Measurements from ENCODE around the gene ENPP1. TPM values are rescaled to one million over a fixed set of nuclear protein-coding genes. Genes with fewer than 3 reads are reported as not detected.
"Not testable (repeated sequence)": the region's sequence is repeated elsewhere in the genome, so short reads cannot be mapped to it uniquely, and the experiment has no call there.

The ENPP1 gene
- total and polyA plus RNA-seq, 9 donors, result 5.4 to 40.7 (median 21.7) TPM

GRCh38 chr6:131897050-131897435, 89.2 kb downstream of the ENPP1 start:
- TF ChIP-seq EP300 (IDR thresholded peaks at IDR 0.05) (no peak), CTCF (IDR thresholded peaks at IDR 0.05) (no peak), POLR2A (IDR thresholded peaks at IDR 0.05) (no peak)
- no peak for DNase-seq
- H3K9me3 ChIP-seq, result no peaks in the 10 kb centered on the region
- intact Hi-C loops (cut with DNase I), result no loop called here
- WGBS, 3 donors, result 90 to 97% (median 93%) methylated on average over 4 of the region's 4 CpGs
- H3K27ac ChIP-seq, result no peak overlapping the region
- H3K27me3 ChIP-seq, result no peaks in the 10 kb centered on the region
- no peak overlapping the region for H3K4me3 ChIP-seq
- H3K4me1 ChIP-seq (ENCODE audit: insufficient read depth), result peaks cover 3% of the 10 kb centered on the region
- no peaks in the 10 kb centered on the region for H3K36me3 ChIP-seq

GRCh38 chr6:131897621-131898020, 89.8 kb downstream of the ENPP1 start:
- no peak for DNase-seq
- Histone ChIP-seq H3K27me3 (no peaks in the 10 kb centered on the region), H3K36me3 (no peaks in the 10 kb centered on the region), H3K9me3 (no peaks in the 10 kb centered on the region), H3K4me1 (ENCODE audit: insufficient read depth) (peaks cover 3% of the 10 kb centered on the region), H3K4me3 (no peak overlapping the region), H3K27ac (no peak overlapping the region)
- intact Hi-C loops (cut with DNase I), result no loop called here
- TF ChIP-seq POLR2A (IDR thresholded peaks at IDR 0.05) (no peak), CTCF (IDR thresholded peaks at IDR 0.05) (no peak), EP300 (IDR thresholded peaks at IDR 0.05) (no peak)

GRCh38 chr6:131898718-131899117, 90.9 kb downstream of the ENPP1 start:
- Histone ChIP-seq H3K4me1 (ENCODE audit: insufficient read depth) (peaks cover 3% of the 10 kb centered on the region), H3K36me3 (no peaks in the 10 kb centered on the region), H3K4me3 (no peak overlapping the region), H3K27ac (no peak overlapping the region), H3K27me3 (no peaks in the 10 kb centered on the region), H3K9me3 (no peaks in the 10 kb centered on the region)
- DNase-seq, result no peak
- WGBS, 3 donors, result 84 to 95% (median 90%) methylated on average over 1 of the region's 1 CpG
- intact Hi-C loops (cut with DNase I), result no loop called here
- TF ChIP-seq EP300 (IDR thresholded peaks at IDR 0.05), result no peak
- no peak for TF ChIP-seq CTCF (IDR thresholded peaks at IDR 0.05)
- TF ChIP-seq POLR2A (IDR thresholded peaks at IDR 0.05), result no peak

GRCh38 chr6:131900231-131900630, 92.4 kb downstream of the ENPP1 start:
- Histone ChIP-seq H3K4me1 (ENCODE audit: insufficient read depth) (no peaks in the 10 kb centered on the region), H3K4me3 (no peak overlapping the region), H3K9me3 (no peaks in the 10 kb centered on the region), H3K27me3 (no peaks in the 10 kb centered on the region), H3K27ac (no peak overlapping the region), H3K36me3 (no peaks in the 10 kb centered on the region)
- intact Hi-C loops (cut with DNase I), result no loop called here
- DNase-seq, result no peak
- TF ChIP-seq CTCF (IDR thresholded peaks at IDR 0.05) (no peak), EP300 (IDR thresholded peaks at IDR 0.05) (no peak), POLR2A (IDR thresholded peaks at IDR 0.05) (no peak)

- H3K4me1 ChIP-seq (ENCODE audit: insufficient read depth); H3K27me3 ChIP-seq; DNase-seq; intact Hi-C loops (cut with DNase I); H3K4me3 ChIP-seq; H3K9me3 ChIP-seq; H3K27ac ChIP-seq; H3K36me3 ChIP-seq: not testable (repeated sequence)
- WGBS, 3 donors, result 88 to 94% (median 90%) methylated on average over 5 of the region's 5 CpGs
Observed at GRCh38 chr6:131901326-131901873, 93.6 kb downstream of the ENPP1 start.

- H3K36me3 ChIP-seq; H3K27me3 ChIP-seq; H3K27ac ChIP-seq; H3K4me3 ChIP-seq; DNase-seq; H3K9me3 ChIP-seq; intact Hi-C loops (cut with DNase I); H3K4me1 ChIP-seq (ENCODE audit: insufficient read depth): not testable (repeated sequence)
- 83 to 90% (median 88%) methylated on average over 11 to 12 of the region's 12 CpGs for WGBS, 3 donors
Observed at GRCh38 chr6:131903734-131904133, 95.9 kb downstream of the ENPP1 start.

- WGBS, 3 donors, result 74 to 91% (median 82%) methylated on average over 3 of the region's 3 CpGs
- intact Hi-C loops (cut with DNase I), result loop anchor here in 1 of 4 donors (5.0 kb wide), 1 partner anchor 211 kb away; no protein-coding TSS in a partner anchor
- not testable (repeated sequence) for H3K4me1 ChIP-seq (ENCODE audit: insufficient read depth); H3K27me3 ChIP-seq; H3K36me3 ChIP-seq; H3K4me3 ChIP-seq; DNase-seq; H3K9me3 ChIP-seq; H3K27ac ChIP-seq
Observed at GRCh38 chr6:131908787-131909186, 101.0 kb downstream of the ENPP1 start.

All from ovary (tissue), 9 donors.